RWPE2 (cell line): Measurements from ENCODE around the gene SKIC3.

ENCODE experiments used
- ATAC-seq: fragments of 200-7000 bp; cut with Tn5 transposase; 3 replicates; pipeline ENCODE4 v1.9.1; 2021; ENCODE audit warnings: low read depth
- DNase-seq: peaks from one replicate; pipeline ENCODE4 v3.0.0-alpha.2; 2020; ENCODE audit warnings: low spot score
- H3K27ac ChIP-seq: fragments of 450-650 bp; 2 replicates; pipeline ENCODE4 v1.5.1; 2017; ENCODE audit warnings: mild to moderate bottlenecking; ENCODE audit not compliant: poor library complexity, severe bottlenecking
- H3K27me3 ChIP-seq: fragments of 250-450 bp; sonication (Bioruptor Pico); 2 replicates; pipeline ENCODE4 v1.5.1; 2021; ENCODE audit warnings: mild to moderate bottlenecking, moderate library complexity; ENCODE audit not compliant: insufficient read depth, poor library complexity, severe bottlenecking
- H3K36me3 ChIP-seq: fragments of 250-450 bp; sonication (Bioruptor Pico); 2 replicates; pipeline ENCODE4 v1.5.1; 2020; ENCODE audit warnings: low read depth, mild to moderate bottlenecking, moderate library complexity
- H3K4me1 ChIP-seq: fragments of 250-450 bp; sonication (Bioruptor Pico); 2 replicates; pipeline ENCODE4 v1.5.1; 2021; ENCODE audit warnings: mild to moderate bottlenecking, moderate library complexity; ENCODE audit not compliant: insufficient read depth, poor library complexity, severe bottlenecking
- H3K4me3 ChIP-seq: fragments of 250-450 bp; sonication (Bioruptor Pico); 2 replicates; pipeline ENCODE4 v1.5.1; 2021; ENCODE audit warnings: mild to moderate bottlenecking, moderate library complexity; ENCODE audit not compliant: severe bottlenecking
- H3K9me3 ChIP-seq: fragments of 250-450 bp; sonication (Bioruptor Pico); 2 replicates; pipeline ENCODE4 v1.5.1; 2021; ENCODE audit warnings: mild to moderate bottlenecking, moderate library complexity; ENCODE audit not compliant: severe bottlenecking
- TF ChIP-seq, protein P1 (sequence below): fragments of 450-650 bp; IDR thresholded peaks from one replicate; pipeline ENCODE4 v1.5.1; 2017; ENCODE audit warnings: mild to moderate bottlenecking, moderate library complexity; ENCODE audit not compliant: poor library complexity, severe bottlenecking

The SKIC3 gene

DNA sequence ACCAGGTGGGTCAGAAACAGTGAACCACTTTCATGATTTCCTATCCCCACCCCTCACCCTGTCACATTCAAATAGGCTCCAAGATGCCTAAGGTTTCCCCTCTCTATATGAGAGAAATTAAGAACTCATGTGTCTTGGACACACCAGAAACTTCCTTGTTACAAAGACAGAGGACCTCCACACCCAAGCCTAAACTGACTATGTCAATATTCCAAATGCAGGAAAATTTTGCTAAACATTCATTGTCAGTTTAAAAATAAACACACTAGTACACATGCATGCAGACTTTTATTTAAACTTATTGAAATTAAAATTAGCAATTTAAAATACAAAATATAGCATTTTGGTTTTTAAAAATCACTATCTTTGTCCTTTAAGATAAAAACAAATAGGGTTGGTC, 26.2 kb downstream of the SKIC3 start:
- Histone ChIP-seq H3K36me3 (peaks cover 85% of the 10 kb centered on the region), H3K4me3 (no peak overlapping the region), H3K27me3 (peaks cover 3% of the 10 kb centered on the region), H3K9me3 (no peaks in the 10 kb centered on the region), H3K4me1 (no peaks in the 10 kb centered on the region), H3K27ac (no peak overlapping the region)
- DNase-seq: no peak
- TF ChIP-seq, protein P1, sequence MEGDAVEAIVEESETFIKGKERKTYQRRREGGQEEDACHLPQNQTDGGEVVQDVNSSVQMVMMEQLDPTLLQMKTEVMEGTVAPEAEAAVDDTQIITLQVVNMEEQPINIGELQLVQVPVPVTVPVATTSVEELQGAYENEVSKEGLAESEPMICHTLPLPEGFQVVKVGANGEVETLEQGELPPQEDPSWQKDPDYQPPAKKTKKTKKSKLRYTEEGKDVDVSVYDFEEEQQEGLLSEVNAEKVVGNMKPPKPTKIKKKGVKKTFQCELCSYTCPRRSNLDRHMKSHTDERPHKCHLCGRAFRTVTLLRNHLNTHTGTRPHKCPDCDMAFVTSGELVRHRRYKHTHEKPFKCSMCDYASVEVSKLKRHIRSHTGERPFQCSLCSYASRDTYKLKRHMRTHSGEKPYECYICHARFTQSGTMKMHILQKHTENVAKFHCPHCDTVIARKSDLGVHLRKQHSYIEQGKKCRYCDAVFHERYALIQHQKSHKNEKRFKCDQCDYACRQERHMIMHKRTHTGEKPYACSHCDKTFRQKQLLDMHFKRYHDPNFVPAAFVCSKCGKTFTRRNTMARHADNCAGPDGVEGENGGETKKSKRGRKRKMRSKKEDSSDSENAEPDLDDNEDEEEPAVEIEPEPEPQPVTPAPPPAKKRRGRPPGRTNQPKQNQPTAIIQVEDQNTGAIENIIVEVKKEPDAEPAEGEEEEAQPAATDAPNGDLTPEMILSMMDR: no peak
- no peak for ATAC-seq

DNA sequence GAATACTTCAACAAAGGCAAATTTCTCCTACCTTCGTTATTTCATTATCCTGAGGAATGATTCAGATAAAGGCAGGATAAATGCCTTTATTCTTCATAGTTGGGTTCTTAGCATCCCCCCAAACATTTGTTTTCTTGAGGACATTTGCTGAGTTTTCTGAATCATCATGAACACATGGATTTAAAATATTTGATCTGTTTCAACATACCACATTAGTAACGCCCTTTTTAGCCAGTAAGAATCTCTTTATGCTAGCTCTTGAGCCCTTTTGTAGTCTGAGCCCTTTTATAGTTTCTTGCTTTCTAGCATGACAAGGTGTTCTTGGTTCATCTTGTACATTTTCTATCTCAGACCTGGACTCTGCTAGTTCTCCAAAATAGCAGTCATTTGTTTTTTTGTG, 27.9 kb downstream of the SKIC3 start:
- Histone ChIP-seq H3K9me3 (no peaks in the 10 kb centered on the region), H3K36me3 (peaks cover 91% of the 10 kb centered on the region), H3K4me3 (no peak overlapping the region), H3K27ac (no peak overlapping the region), H3K4me1 (no peaks in the 10 kb centered on the region), H3K27me3 (peaks cover 3% of the 10 kb centered on the region)
- DNase-seq (no peak), ATAC-seq (no peak)
- TF ChIP-seq, protein P1: no peak

DNA sequence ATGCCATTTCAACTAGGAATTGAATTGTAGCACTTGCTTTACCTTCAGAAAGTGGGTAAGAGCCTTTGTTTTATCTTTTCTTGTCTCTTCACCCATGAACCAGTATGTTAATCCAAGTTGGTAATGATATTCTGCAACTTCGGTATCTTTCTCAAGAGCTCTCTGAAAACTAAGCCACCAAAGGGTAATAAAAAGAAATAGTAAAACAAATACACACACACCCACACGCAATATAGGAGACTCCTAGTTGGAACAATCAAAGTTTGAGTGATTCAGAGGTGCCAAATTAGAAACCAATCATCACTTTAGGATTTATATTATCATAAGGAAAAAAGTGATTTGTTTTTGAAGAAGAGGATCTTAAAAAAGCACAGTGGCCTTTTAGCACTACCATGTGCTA, 30.4 kb downstream of the SKIC3 start:
- TF ChIP-seq, protein P1: no peak
- H3K27ac ChIP-seq: no peak overlapping the region
- no peak for DNase-seq
- H3K36me3 ChIP-seq: peaks cover 94% of the 10 kb centered on the region
- peaks cover 3% of the 10 kb centered on the region for H3K27me3 ChIP-seq
- no peaks in the 10 kb centered on the region for H3K9me3 ChIP-seq
- no peaks in the 10 kb centered on the region for H3K4me1 ChIP-seq
- no peak for ATAC-seq
- H3K4me3 ChIP-seq: no peak overlapping the region

DNA sequence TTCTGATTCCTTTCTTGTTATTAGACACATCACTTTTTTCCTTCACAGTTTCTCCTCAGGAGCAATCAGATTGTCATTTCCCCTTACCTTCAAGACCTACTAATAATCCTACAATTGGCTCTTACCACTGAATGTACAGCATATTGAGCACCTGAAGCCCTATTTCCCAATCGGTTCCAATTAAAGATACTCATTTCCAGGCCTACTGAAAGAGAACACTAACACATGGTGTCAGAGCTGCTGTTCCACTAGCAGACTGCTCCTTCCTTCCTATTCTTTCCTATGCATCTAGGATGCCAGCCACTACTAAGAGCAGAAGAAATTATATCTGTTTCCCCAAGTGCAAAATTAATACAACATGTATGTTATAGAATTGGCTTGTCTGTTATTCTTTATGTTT, 34.6 kb downstream of the SKIC3 start:
- Histone ChIP-seq H3K4me3 (no peak overlapping the region), H3K27me3 (no peaks in the 10 kb centered on the region), H3K36me3 (peaks cover 100% of the 10 kb centered on the region), H3K4me1 (no peaks in the 10 kb centered on the region), H3K27ac (no peak overlapping the region), H3K9me3 (no peaks in the 10 kb centered on the region)
- no peak for ATAC-seq
- TF ChIP-seq, protein P1: no peak
- no peak for DNase-seq

DNA sequence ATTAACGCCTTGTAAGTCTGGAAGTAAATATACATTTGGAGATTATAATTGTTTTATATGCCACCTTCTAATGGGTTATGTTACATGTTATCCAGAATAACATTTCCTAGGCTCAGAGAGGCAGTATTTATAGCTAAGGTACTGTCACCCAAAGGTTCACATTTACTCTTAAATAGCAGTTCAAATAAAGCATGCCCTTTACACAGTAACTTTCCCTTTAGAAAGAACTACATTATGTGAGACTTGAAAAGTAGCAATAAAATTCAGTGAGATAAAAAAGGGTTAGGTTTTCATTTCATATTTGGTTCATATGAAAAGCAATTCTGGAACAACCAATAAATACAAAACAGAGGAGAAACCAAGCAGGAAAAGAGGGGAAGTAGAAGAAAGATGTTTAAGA, 35.1 kb downstream of the SKIC3 start:
- Histone ChIP-seq H3K36me3 (peaks cover 100% of the 10 kb centered on the region), H3K27ac (no peak overlapping the region)
- DNase-seq: no peak

More for the DNA sequence above, 35.1 kb downstream of the SKIC3 start:
- H3K27me3 ChIP-seq: no peaks in the 10 kb centered on the region
- H3K4me1 ChIP-seq: no peaks in the 10 kb centered on the region
- TF ChIP-seq, protein P1: no peak
- H3K9me3 ChIP-seq: no peaks in the 10 kb centered on the region
- no peak overlapping the region for H3K4me3 ChIP-seq
- no peak for ATAC-seq
